ENCODE measurements around the gene CD200.

DNA sequence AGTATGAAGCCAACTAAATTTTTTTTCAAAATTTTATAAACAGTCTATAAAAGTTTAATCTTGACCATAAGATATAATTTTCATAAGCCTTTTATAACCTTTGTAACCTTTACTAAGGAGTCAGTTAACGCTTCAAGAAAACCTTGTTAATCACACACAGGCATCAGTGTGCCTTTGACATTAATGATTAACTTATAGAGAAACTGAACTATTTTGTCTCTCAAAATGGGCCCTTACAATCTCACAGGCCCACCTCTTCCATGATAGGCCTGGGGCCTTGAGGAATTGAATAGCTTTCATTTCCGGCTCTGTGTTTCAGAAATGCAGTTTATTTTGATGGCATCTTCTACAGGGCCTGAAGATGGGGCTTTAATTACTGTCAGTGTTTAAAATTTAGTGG lies 70.1 kb downstream of the CD200 start:
- TF ChIP-seq CTCF (conservative IDR thresholded peaks at IDR 0.05; ENCODE audit: low read depth, low read length) (no peak), EZH2 (IDR thresholded peaks at IDR 0.05; ENCODE audit: borderline replicate concordance, low read depth, low read length, poor library complexity, severe bottlenecking) (no peak)
